ENCODE data around the gene TMEM187. TPM values are rescaled to one million over a fixed set of nuclear protein-coding genes. Genes with fewer than 3 reads are reported as not detected.

Gene TMEM187
- total and polyA plus RNA-seq, 4 donors = 2.5 to 8.6 (median 5.0) TPM

DNA sequence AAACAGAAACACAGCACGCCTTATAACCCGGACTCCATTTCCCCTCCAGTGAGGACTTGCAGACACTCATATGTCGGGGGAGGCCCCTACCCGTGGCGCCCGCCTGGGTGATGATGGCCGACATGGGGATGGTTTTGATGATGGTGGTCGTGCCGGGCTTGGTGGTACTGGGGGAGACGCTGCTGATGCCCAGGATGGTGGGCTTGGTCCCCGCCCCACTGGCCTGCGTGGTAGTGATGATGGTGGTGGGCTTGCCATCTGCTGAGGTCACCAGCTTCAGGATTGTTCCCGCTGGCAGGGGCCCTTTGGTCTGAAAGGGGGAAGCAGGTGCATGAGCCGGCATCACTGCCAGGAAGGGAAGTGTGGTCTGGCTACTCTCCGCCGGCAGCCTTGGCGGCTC is 15.3 kb upstream of the TMEM187 start:
- H3K27me3 ChIP-seq (ENCODE audit: control insufficient read depth in 1 of 2, insufficient read depth in 2 of 2, low read length in 1 of 2) = no peaks in the 10 kb centered on the region
- intact Hi-C loops (cut with DNase I) = loop anchor here in 1 of 2 donors (10.0 kb wide), 1 partner anchor 1002 kb away; no protein-coding TSS in a partner anchor
- H3K36me3 ChIP-seq (ENCODE audit: control insufficient read depth in 1 of 2, insufficient read depth in 2 of 2, low read length in 1 of 2) = peaks cover 0 to 4% of the 10 kb centered on the region in 2 donors
- H3K4me1 ChIP-seq (ENCODE audit: control insufficient read depth in 1 of 2, insufficient read depth in 2 of 2, low read length in 2 of 2) = no peaks in the 10 kb centered on the region
- no peak overlapping the region for H3K27ac ChIP-seq (ENCODE audit: low read depth in 1 of 2, low read length in 2 of 2)
- no peaks in the 10 kb centered on the region for H3K9me3 ChIP-seq (ENCODE audit: control insufficient read depth, low read length)
- no peak for DNase-seq
- no peak overlapping the region for H3K4me3 ChIP-seq (ENCODE audit: low read length in 2 of 2)
- WGBS, 2 donors = 84 to 92% methylated on average over 17 of the region's 17 CpGs
- no peak for ATAC-seq (ENCODE audit: low FRiP score)

DNA sequence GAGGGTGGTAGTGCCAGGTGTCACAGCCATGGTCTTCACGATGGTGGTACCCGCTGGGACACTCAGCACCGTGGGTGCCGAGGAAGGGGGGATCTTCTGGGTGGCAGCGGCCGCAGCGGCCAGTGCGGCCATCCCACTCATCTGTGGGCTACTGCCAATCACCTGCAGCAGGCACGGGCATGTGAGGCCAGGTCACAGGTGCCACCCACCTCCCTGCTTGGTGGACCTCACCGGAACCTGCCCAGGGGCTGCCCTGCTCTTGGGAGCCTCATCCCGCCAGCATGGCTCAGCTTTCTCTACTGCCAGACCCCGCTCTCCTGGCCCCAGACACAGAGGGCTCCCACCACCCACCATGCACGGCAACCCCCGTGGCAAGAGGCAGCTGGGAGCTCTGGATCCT is 13.9 kb upstream of the TMEM187 start:
- peak in 1 of 2 donors; percentile 62 for DNase-seq
- H3K4me1 ChIP-seq (ENCODE audit: control insufficient read depth in 1 of 2, insufficient read depth in 2 of 2, low read length in 2 of 2) = no peaks in the 10 kb centered on the region
- WGBS, 2 donors = 91 to 92% methylated on average over 14 of the region's 14 CpGs
- no peak for ATAC-seq (ENCODE audit: low FRiP score)
- intact Hi-C loops (cut with DNase I) = loop anchor here in 1 of 2 donors (10.0 kb wide), 1 partner anchor 1004 kb away; no protein-coding TSS in a partner anchor
- peaks cover 0 to 4% of the 10 kb centered on the region in 2 donors for H3K36me3 ChIP-seq (ENCODE audit: control insufficient read depth in 1 of 2, insufficient read depth in 2 of 2, low read length in 1 of 2)
- no peaks in the 10 kb centered on the region for H3K9me3 ChIP-seq (ENCODE audit: control insufficient read depth, low read length)
- H3K27ac ChIP-seq (ENCODE audit: low read depth in 1 of 2, low read length in 2 of 2) = no peak overlapping the region
- no peak overlapping the region for H3K4me3 ChIP-seq (ENCODE audit: low read length in 2 of 2)
- no peaks in the 10 kb centered on the region for H3K27me3 ChIP-seq (ENCODE audit: control insufficient read depth in 1 of 2, insufficient read depth in 2 of 2, low read length in 1 of 2)

DNA sequence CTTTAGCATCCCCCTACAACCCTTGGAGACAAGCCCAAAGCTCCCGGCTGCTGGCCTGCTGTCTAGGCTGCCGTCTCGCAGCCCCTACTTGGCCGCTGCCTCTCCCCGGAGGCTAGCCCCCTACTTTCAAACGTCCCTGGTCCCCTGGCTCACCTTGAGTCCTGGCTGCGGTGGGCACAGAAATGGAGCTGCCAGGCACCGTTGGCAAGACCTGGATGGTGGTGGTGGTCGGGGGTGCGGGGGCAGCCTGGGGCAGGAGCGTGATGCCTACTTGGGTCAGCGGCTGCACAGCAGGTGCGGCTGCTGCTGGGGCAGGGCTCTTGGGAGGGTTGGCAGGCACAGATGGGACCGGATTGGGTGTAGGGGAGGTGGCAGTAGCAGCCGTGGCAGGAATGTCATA is 12.9 kb upstream of the TMEM187 start:
- intact Hi-C loops (cut with DNase I) = loop anchor here in 1 of 2 donors (10.0 kb wide), 1 partner anchor 1005 kb away; no protein-coding TSS in a partner anchor
- Histone ChIP-seq H3K4me1 (ENCODE audit: control insufficient read depth in 1 of 2, insufficient read depth in 2 of 2, low read length in 2 of 2) (no peaks in the 10 kb centered on the region), H3K27ac (ENCODE audit: low read depth in 1 of 2, low read length in 2 of 2) (no peak overlapping the region), H3K4me3 (ENCODE audit: low read length in 2 of 2) (no peak overlapping the region), H3K36me3 (ENCODE audit: control insufficient read depth in 1 of 2, insufficient read depth in 2 of 2, low read length in 1 of 2) (peaks cover 0 to 4% of the 10 kb centered on the region in 2 donors), H3K27me3 (ENCODE audit: control insufficient read depth in 1 of 2, insufficient read depth in 2 of 2, low read length in 1 of 2) (no peaks in the 10 kb centered on the region), H3K9me3 (ENCODE audit: control insufficient read depth, low read length) (no peaks in the 10 kb centered on the region)
- DNase-seq = peak in 1 of 2 donors; percentile 59
- no peak for ATAC-seq (ENCODE audit: low FRiP score)
- WGBS, 2 donors = 86 to 93% methylated on average over 15 of the region's 15 CpGs

- Histone ChIP-seq H3K27ac (ENCODE audit: low read depth in 1 of 2, low read length in 2 of 2) (no peak overlapping the region), H3K4me3 (ENCODE audit: low read length in 2 of 2) (no peak overlapping the region), H3K27me3 (ENCODE audit: control insufficient read depth in 1 of 2, insufficient read depth in 2 of 2, low read length in 1 of 2) (no peaks in the 10 kb centered on the region), H3K36me3 (ENCODE audit: control insufficient read depth in 1 of 2, insufficient read depth in 2 of 2, low read length in 1 of 2) (peaks cover 0 to 4% of the 10 kb centered on the region in 2 donors), H3K9me3 (ENCODE audit: control insufficient read depth, low read length) (no peaks in the 10 kb centered on the region), H3K4me1 (ENCODE audit: control insufficient read depth in 1 of 2, insufficient read depth in 2 of 2, low read length in 2 of 2) (no peaks in the 10 kb centered on the region)
- intact Hi-C loops (cut with DNase I) = no loop called here
- ATAC-seq (ENCODE audit: low FRiP score) (no peak), DNase-seq (peak in 1 of 2 donors; percentile 62)
- WGBS, 2 donors = 94 to 97% methylated on average over 16 of the region's 16 CpGs
These were observed 12.5 kb upstream of the TMEM187 start for GRCh38 chrX:153960077-153960476.

DNA sequence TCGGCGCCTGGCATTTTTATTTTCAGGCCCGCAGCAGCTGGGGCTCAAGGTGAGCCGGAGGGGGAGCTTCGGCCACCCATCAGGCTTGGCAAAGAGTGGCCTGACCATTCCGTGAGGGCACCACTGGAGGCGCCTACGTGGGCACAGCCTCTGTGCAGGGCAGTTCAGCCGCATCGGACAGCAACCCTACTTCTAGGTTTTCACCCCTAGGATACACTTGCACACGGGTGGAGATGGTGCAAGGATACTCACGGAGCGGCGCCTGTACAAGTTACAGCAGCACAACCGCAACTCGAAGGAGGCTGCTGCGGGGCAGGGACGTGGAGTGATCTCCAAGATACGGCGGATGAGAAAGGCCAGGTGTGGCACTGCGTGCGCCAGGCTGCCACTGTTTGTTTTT is 11.8 kb upstream of the TMEM187 start:
- intact Hi-C loops (cut with DNase I) = no loop called here
- Histone ChIP-seq H3K9me3 (ENCODE audit: control insufficient read depth, low read length) (no peaks in the 10 kb centered on the region), H3K36me3 (ENCODE audit: control insufficient read depth in 1 of 2, insufficient read depth in 2 of 2, low read length in 1 of 2) (peaks cover 0 to 4% of the 10 kb centered on the region in 2 donors), H3K4me3 (ENCODE audit: low read length in 2 of 2) (no peak overlapping the region), H3K27ac (ENCODE audit: low read depth in 1 of 2, low read length in 2 of 2) (no peak overlapping the region), H3K4me1 (ENCODE audit: control insufficient read depth in 1 of 2, insufficient read depth in 2 of 2, low read length in 2 of 2) (no peaks in the 10 kb centered on the region), H3K27me3 (ENCODE audit: control insufficient read depth in 1 of 2, insufficient read depth in 2 of 2, low read length in 1 of 2) (no peaks in the 10 kb centered on the region)
- peak in 1 of 2 donors; percentile 62 for DNase-seq
- WGBS, 2 donors = 89 to 93% methylated on average over 22 of the region's 22 CpGs
- ATAC-seq (ENCODE audit: low FRiP score) = no peak

GRCh38 chrX:153961292-153961691 is 11.3 kb upstream of the TMEM187 start:
- Histone ChIP-seq H3K9me3 (ENCODE audit: control insufficient read depth, low read length) (no peaks in the 10 kb centered on the region), H3K27me3 (ENCODE audit: control insufficient read depth in 1 of 2, insufficient read depth in 2 of 2, low read length in 1 of 2) (no peaks in the 10 kb centered on the region), H3K4me3 (ENCODE audit: low read length in 2 of 2) (no peak overlapping the region), H3K27ac (ENCODE audit: low read depth in 1 of 2, low read length in 2 of 2) (no peak overlapping the region), H3K36me3 (ENCODE audit: control insufficient read depth in 1 of 2, insufficient read depth in 2 of 2, low read length in 1 of 2) (peaks cover 0 to 4% of the 10 kb centered on the region in 2 donors), H3K4me1 (ENCODE audit: control insufficient read depth in 1 of 2, insufficient read depth in 2 of 2, low read length in 2 of 2) (no peaks in the 10 kb centered on the region)
- no peak for ATAC-seq (ENCODE audit: low FRiP score)
- intact Hi-C loops (cut with DNase I) = no loop called here
- 87 to 89% methylated on average over 11 of the region's 11 CpGs for WGBS, 2 donors
- no peak for DNase-seq

- ATAC-seq (ENCODE audit: low FRiP score) (no peak), DNase-seq (peak in 1 of 2 donors; percentile 67)
- intact Hi-C loops (cut with DNase I) = no loop called here
- H3K4me1 ChIP-seq (ENCODE audit: control insufficient read depth in 1 of 2, insufficient read depth in 2 of 2, low read length in 2 of 2) = no peaks in the 10 kb centered on the region
- H3K27ac ChIP-seq (ENCODE audit: low read depth in 1 of 2, low read length in 2 of 2) = no peak overlapping the region
- no peaks in the 10 kb centered on the region for H3K27me3 ChIP-seq (ENCODE audit: control insufficient read depth in 1 of 2, insufficient read depth in 2 of 2, low read length in 1 of 2)
- H3K9me3 ChIP-seq (ENCODE audit: control insufficient read depth, low read length) = no peaks in the 10 kb centered on the region
- 82 to 85% methylated on average over 12 of the region's 12 CpGs for WGBS, 2 donors
- peaks cover 0 to 2% of the 10 kb centered on the region in 2 donors for H3K36me3 ChIP-seq (ENCODE audit: control insufficient read depth in 1 of 2, insufficient read depth in 2 of 2, low read length in 1 of 2)
- no peak overlapping the region for H3K4me3 ChIP-seq (ENCODE audit: low read length in 2 of 2)
These were observed 9.0 kb upstream of the TMEM187 start for GRCh38 chrX:153963546-153963945.

GRCh38 chrX:153964105-153964504 is 8.4 kb upstream of the TMEM187 start:
- 87 to 91% methylated on average over 14 of the region's 14 CpGs for WGBS, 2 donors
- H3K4me1 ChIP-seq (ENCODE audit: control insufficient read depth in 1 of 2, insufficient read depth in 2 of 2, low read length in 2 of 2) = no peaks in the 10 kb centered on the region
- DNase-seq (peak in 1 of 2 donors; percentile 64), ATAC-seq (ENCODE audit: low FRiP score) (no peak)
- no peaks in the 10 kb centered on the region for H3K27me3 ChIP-seq (ENCODE audit: control insufficient read depth in 1 of 2, insufficient read depth in 2 of 2, low read length in 1 of 2)
- H3K9me3 ChIP-seq (ENCODE audit: control insufficient read depth, low read length) = no peaks in the 10 kb centered on the region
- no peak overlapping the region for H3K27ac ChIP-seq (ENCODE audit: low read depth in 1 of 2, low read length in 2 of 2)
- H3K36me3 ChIP-seq (ENCODE audit: control insufficient read depth in 1 of 2, insufficient read depth in 2 of 2, low read length in 1 of 2) = no peaks in the 10 kb centered on the region
- H3K4me3 ChIP-seq (ENCODE audit: low read length in 2 of 2) = no peak overlapping the region
- intact Hi-C loops (cut with DNase I) = no loop called here

DNA sequence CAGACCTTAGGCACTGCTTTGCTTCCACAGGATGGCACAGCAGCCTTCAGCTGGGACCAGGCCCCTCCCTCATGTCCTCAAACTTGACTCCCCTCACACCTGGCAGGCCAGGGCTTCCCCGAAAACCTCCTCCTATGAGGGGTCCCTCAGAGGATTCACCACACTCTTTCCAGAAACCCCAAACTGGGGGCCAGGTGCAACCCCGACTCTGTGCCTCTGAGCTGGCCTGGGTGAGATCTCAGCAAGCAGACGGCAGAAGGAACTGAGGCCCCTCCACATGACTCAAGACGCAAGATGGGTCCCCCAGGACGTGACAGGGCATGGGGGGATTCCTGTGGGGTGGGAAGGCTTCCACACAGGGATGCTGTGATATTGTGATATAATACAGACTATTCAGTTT is 7.1 kb upstream of the TMEM187 start:
- intact Hi-C loops (cut with DNase I) = no loop called here
- no peak for ATAC-seq (ENCODE audit: low FRiP score)
- H3K4me1 ChIP-seq (ENCODE audit: control insufficient read depth in 1 of 2, insufficient read depth in 2 of 2, low read length in 2 of 2) = no peaks in the 10 kb centered on the region
- DNase-seq = peak in 1 of 2 donors; percentile 57
- H3K36me3 ChIP-seq (ENCODE audit: control insufficient read depth in 1 of 2, insufficient read depth in 2 of 2, low read length in 1 of 2) = no peaks in the 10 kb centered on the region
- H3K4me3 ChIP-seq (ENCODE audit: low read length in 2 of 2) = no peak overlapping the region
- H3K9me3 ChIP-seq (ENCODE audit: control insufficient read depth, low read length) = no peaks in the 10 kb centered on the region
- 82 to 86% methylated on average over 5 of the region's 5 CpGs for WGBS, 2 donors
- no peaks in the 10 kb centered on the region for H3K27me3 ChIP-seq (ENCODE audit: control insufficient read depth in 1 of 2, insufficient read depth in 2 of 2, low read length in 1 of 2)
- H3K27ac ChIP-seq (ENCODE audit: low read depth in 1 of 2, low read length in 2 of 2) = no peak overlapping the region
